HG03558 (cell line): ENCODE data around the gene UBAP1L.
A peak's percentile ranks its signal among the peaks of the same experiment; 100 is the strongest.
"Not testable (repeated sequence)": the region's sequence is repeated elsewhere in the genome, so short reads cannot be mapped to it uniquely, and the experiment has no call there.

Experiments used
- ATAC-seq: cut with Tn5 transposase; IDR thresholded peaks from one replicate; pipeline ENCODE4 v1.9.1; 2021; ENCODE audit warnings: moderate number of reproducible peaks; ENCODE audit not compliant: unreplicated experiment; ENCODE audit errors: extremely low read depth

The UBAP1L gene

GRCh38 chr15:65115086-65115485, at the start of gene UBAP1L:
Gene UBAP1L (minus strand): TSS chr15:65115200. CDS start chr15:65106215, 8,985 bp downstream.
- ATAC-seq: no peak

DNA sequence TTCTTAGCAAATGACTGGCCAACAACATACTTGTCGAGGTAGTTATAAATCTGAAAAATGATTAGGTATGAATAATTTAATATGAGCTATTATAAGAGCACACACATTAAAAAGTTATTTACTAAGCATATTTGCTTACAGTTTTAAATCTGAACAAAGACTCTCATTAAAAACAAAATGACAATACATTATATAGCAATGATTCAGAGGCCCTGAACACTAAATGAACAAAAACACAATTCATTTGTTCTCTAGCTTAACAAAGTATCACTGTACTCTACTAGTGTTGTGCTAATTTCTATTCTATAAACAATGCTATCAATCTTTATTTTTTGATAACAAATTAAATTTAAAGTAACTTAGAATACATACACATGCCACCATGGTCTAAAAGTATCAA, 49.1 kb upstream of the UBAP1L start:
- no peak for ATAC-seq

DNA sequence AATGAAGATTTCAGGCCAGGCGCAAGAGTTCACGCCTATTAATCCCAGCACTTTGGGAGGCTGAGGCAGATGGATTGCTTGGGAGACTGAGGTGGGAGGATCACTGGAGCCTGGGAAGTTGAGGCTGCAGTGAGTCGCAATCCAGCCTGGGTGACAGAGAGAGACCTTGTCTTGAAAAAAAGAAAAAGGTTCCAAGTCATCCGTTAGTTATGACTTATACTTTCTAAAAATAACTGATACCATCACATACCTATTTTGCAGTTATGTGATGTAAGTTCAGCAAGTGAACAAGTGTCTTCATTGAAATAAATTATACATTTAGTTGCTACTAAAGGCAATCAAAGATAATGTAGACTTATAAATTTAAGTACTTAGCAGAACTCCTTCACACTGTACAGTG, 48.0 kb upstream of the UBAP1L start:
- ATAC-seq: no peak

- ATAC-seq: no peak
These were observed 41.7 kb upstream of the UBAP1L start for GRCh38 chr15:65156692-65157091.

GRCh38 chr15:65154720-65155119, 39.7 kb upstream of the UBAP1L start:
- ATAC-seq: no peak

GRCh38 chr15:65147902-65148301, 32.9 kb upstream of the UBAP1L start:
- ATAC-seq: no peak

DNA sequence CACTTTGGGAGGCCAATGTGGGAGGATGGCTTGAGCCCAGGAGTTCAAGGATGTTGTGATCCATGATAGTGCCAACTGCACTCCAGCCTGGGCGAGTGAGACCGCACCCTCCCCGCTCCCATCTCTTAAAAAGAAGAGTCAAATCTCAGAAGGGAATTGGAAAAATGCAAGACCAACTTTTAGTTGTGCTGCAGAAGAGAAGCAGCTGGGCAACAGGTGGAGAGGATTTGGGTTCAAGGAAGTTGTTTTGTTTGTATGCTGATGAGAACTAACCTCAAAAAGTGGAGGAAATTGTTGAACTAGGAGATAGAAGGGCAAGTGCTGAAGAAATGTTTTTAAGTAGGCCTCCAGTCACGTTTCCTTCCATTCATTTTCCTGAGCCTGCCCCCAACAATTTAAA, 31.4 kb upstream of the UBAP1L start:
- no peak for ATAC-seq

DNA sequence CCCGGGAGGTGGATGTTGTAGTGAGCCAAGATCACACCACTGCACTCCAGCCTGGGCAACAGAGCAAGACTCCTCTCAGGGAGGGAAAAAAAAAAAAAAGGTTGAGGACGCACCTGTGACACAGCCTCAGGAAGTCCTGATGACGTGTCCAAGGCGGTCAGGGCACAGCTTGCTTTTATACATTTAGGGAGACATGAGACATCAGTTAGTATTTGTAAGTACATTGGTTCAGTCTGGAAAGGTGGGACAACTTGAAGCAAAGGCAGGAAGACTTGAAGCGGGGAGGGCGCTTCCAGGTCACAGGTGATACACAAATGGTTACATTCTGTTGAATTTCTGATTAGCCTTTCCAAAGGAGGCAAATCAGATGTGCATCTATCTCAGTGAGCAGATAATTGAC, 23.6 kb upstream of the UBAP1L start:
- ATAC-seq: not testable (repeated sequence)

GRCh38 chr15:65137893-65138292, 22.9 kb upstream of the UBAP1L start:
- ATAC-seq: not testable (repeated sequence)

GRCh38 chr15:65137089-65137488, 22.1 kb upstream of the UBAP1L start:
- not testable (repeated sequence) for ATAC-seq

DNA sequence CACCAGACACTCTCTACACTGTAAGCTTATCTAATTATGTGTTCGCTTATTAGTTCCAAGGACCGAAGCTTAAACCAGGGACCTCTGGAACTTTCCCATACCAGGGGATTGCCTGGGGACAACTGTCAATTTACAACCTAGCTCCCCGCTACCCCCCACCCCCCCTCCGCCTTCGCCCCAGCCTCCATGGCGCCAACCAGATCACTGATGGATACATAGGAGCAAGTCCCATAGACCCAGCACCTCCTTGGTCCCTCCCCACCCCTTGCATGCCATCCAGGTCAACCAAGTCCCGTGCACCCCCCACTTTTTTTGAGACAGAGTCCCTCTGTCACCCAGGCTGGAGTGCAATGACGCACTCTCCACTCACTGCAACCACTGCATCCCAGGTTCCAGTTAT, 19.5 kb upstream of the UBAP1L start:
- no peak for ATAC-seq

GRCh38 chr15:65133548-65134200, 18.7 kb upstream of the UBAP1L start, which contains the start of gene PDCD7:
Gene PDCD7 (minus strand): TSS chr15:65133808. CDS start chr15:65133781, 27 bp downstream.
- peak; percentile 70 for ATAC-seq

GRCh38 chr15:65132878-65133547, 18.0 kb upstream of the UBAP1L start:
- ATAC-seq: peak; percentile 14

- no peak for ATAC-seq
These were observed 15.9 kb upstream of the UBAP1L start for GRCh38 chr15:65130941-65131340.

- no peak for ATAC-seq
These were observed 542 bp upstream of the UBAP1L start for GRCh38 chr15:65115542-65115941.

- ATAC-seq: no peak
These were observed 4.2 kb downstream of the UBAP1L start for GRCh38 chr15:65110676-65111292.

- no peak for ATAC-seq
These were observed 8.9 kb downstream of the UBAP1L start for GRCh38 chr15:65106011-65106590.

DNA sequence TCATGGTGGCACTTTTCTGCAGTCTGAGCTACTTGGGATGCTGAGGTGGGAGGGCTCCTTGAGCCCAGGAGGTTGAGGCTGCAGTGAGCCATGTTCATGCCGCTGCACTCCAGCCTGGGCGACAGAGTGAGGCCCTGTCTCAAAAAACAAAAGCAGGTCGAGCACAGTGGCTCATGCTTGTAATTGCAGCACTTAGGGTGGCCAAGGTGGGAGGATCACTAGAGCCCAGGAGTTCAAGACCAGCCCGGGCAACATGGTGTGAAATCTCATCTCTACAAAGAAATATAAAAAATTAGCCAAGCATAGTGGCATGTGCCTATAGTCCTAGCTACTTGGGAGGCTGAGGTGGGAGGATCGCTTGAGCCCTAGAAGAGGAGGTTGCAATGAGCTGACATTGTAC, 10.0 kb downstream of the UBAP1L start:
- ATAC-seq: no peak

- ATAC-seq: no peak
These were observed 12.1 kb downstream of the UBAP1L start for GRCh38 chr15:65102912-65103311.

DNA sequence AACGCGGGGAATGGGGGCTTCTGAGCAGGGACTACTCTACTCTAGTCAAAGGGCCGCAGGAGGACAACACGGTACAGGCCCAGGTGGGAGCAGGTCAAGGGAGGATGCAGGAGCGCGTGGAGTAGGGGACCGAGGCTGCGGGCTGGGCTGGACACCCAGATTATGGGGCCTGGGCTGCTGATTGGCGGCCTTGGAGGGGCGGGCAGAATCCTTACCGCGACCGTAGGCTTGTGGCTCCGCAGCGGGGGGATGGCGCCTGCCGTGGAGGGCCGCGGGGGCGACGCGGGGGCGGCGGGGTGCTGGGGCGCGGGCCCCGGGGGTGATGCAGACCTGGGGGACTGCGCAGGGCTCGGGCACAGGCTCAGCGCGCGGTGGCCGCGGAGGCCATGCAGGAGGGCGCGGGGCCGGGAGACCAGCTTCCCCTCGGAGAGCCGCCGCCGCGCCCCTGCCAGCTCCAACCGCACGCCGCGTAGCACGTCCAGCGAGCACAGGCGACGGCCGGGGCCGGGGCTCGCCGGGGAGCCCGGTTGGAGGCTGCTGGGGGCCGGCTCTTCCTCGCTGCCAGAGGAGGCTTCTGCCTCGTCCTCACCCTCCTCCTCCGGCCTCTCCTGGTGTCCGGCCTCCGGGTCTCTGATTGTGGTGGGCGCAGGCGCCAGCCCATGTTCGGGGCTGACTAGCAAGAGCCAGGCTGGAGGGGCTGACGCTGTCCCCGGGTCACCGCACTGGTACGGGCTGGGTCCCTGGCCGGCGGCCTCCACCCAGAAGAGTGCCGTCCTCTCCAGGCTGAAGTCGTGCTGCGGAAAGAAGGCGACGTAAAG, 12.9 kb downstream of the UBAP1L start:
- ATAC-seq: no peak
